Activated CD8-positive, alpha-beta memory T cell treated with anti-CD3 and anti-CD28 coated beads for 48 hours (primary cell): ENCODE data around the gene HACD3.
"Not testable (repeated sequence)": the region's sequence is repeated elsewhere in the genome, so short reads cannot be mapped to it uniquely, and the experiment has no call there.

Experiments used
- DNase-seq, 3 experiments: peaks; one replicate each; pipeline ENCODE4 v3.0.0-alpha.2; 2020; ENCODE audit warnings: low read depth in 2 of 3, low spot score in 2 of 3

HACD3 gene

GRCh38 chr15:65549288-65549687, 19.0 kb downstream of the HACD3 start:
- DNase-seq, result not testable (repeated sequence)

DNA sequence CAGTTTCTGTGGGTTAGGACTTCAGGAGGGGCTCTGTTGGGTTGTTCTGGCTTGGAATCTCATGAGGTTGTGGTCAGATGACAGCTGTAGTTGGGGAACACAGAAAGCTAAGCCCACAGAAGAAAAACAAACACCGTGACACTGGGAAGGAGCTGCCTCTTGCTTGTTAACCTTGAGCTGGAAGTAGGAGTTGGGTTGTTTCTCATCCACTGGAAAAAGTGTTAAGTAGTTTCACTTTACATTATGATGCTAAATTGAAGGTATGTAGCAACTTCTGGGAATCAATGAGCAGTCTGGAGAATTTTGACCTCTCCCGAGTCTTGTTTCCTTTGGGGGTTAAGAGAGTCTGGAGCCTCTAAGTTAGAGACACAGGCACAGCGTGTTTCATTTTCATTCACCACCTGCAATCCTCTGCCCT, 20.4 kb downstream of the HACD3 start:
- no peak for DNase-seq

- no peak for DNase-seq
Measured at GRCh38 chr15:65551183-65551582, 20.9 kb downstream of the HACD3 start.

GRCh38 chr15:65552851-65553250, 22.6 kb downstream of the HACD3 start:
- not testable (repeated sequence) for DNase-seq

DNA sequence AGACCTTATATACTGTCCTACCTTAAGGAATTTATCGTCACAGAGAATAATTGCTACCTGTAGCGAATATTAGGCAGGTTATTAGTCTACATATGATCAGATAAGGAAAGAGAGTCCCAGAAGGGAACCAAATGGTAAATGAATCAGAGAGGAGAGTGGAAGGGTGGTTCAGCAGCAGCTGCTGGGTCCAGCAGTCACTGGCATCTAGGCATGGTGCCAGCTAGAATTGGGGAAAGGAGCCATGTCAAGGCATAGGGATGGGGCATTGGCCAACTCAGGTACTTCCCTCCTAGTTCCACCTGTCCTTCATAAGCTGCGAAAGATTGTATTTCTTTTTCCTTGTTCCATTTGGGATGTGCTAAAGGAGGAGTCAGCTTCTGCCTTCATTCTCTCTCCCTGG, 23.4 kb downstream of the HACD3 start:
- no peak for DNase-seq

DNA sequence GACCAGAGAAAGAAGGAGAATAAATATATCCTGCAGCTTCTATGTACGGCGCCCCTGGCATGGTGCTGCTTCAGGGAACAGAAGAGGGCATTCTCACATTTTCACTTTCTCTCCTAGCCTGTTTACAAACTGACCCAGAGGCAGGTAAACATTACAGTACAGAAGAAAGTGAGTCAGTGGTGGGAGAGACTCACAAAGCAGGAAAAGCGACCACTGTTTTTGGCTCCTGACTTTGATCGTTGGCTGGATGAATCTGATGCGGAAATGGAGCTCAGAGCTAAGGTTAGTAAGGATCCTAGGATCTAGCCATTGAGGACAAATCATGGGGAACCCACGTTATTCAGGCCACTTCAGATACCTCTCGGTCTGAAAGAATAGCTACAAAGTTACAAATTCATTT, 26.4 kb downstream of the HACD3 start:
- DNase-seq, result no peak

DNA sequence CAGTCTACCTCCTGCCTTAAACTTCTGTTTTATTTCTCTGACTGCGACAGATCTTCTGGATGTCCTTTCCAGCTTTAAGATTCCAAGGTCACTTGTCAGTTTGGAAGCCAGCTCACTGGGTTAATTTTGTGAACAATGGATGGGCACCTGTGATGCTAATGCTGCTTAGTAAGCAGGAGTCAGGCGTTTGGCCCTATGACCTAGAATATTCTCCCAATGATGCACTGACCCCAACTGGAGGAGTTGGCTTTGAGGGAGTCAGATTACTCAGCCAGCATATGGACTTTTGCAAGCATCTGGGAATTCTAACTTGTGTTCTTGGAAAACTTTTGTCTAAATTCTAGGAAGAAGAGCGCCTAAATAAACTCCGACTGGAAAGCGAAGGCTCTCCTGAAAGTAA, 28.1 kb downstream of the HACD3 start:
- no peak for DNase-seq

GRCh38 chr15:65558997-65559760, 28.9 kb downstream of the HACD3 start:
- DNase-seq, result no peak

GRCh38 chr15:65559941-65560340, 29.7 kb downstream of the HACD3 start:
- no peak for DNase-seq

GRCh38 chr15:65561934-65562333, 31.7 kb downstream of the HACD3 start:
- DNase-seq, result no peak

GRCh38 chr15:65569728-65570127, 39.5 kb downstream of the HACD3 start:
- no peak for DNase-seq

DNA sequence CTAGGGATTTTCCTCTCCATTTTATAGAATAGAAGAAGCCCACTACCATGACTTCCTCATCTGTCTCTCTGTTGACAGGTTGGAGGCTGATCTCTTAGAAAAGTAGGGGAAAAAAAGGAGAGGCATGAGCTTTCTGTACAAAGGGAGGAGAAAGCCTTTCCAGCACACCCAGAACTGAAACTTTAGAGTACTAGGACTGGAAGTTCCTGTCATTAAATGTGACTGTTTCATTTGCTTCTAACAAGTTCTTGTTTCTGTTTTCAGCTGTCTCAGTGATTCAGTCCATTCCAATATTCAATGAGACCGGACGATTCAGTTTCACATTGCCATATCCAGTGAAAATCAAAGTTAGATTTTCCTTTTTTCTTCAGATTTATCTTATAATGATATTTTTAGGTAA, 41.7 kb downstream of the HACD3 start:
- DNase-seq, result no peak

GRCh38 chr15:65576664-65577063, 46.4 kb downstream of the HACD3 start:
- DNase-seq, result no peak

DNA sequence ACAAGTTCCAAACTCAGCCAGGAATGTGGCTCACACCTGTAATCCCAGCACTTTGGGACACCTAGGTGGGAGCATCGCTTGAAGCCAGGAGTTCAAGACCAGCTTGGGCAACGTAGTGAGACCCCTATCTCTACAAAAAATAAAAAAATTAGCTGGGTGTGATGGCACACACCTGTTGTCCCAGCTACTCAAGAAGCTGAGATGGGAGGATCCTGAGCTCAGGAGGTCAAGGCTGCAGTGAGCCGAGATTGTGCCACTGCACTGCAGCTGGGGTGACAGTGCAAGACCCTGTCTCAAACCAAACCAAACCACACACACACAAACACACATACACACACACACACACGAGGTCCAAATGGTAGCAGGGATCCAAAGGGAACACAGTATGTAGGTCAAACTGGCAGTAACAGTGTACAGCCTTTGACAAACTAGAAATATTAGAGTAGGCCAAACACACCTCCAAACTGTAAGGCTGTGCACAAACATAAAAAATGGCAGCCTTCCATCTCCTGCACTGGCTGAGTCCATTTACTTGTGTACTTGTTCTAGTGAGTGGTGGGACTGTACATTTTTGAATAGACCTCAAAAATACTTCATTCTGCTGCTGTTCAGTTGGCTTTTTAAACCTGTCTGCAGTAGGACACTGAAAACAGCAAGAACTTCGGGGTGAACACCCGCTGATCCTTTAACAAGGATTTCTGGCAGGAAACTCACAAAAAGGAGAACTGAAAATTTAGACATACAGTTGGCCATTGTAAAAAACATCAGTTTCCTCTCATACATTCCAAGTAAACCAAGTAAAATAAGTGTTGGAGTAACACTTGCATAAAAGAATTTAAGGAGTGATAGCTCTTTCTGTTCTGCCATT, 47.1 kb downstream of the HACD3 start:
- no peak for DNase-seq

DNA sequence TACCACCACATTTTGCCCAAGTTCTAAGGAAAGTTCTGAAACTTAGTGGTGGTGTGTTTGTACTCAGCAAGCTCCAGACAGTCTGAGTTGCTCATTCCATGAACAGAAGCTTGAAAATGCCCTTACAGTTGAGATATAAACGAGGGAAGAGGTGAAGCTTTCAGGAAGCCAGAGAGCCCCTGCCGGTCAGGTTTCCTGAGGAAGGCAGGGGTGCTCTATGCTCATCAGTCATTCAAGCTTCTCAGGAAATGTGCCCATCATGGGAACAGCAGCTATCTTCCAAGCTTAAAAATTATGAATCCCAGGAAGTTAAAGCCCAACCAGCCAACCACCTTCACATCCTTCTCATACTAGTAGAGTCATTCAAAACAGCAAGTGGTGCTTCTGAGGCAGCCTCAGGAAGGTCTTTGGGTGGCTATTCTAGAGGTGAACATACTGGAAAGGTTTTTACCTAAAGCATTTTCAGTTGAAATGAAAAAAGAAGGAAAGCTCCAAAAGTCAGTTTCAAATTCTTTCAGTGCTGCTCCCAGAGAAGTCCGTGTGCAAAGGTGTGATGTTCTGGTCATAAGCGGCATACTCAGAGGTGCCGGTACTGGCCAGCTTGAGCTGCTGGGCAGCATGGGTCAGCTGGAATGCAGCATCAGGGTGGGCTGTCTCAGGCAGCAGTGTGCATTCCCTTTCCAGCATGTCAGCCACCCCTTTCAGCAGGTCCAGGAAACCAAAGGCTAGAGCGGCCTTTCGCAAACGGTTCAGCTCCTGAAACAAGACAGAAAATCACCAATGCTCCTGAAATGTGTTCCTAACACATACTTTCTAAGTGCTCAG, 48.9 kb downstream of the HACD3 start:
- DNase-seq, result no peak

DNA sequence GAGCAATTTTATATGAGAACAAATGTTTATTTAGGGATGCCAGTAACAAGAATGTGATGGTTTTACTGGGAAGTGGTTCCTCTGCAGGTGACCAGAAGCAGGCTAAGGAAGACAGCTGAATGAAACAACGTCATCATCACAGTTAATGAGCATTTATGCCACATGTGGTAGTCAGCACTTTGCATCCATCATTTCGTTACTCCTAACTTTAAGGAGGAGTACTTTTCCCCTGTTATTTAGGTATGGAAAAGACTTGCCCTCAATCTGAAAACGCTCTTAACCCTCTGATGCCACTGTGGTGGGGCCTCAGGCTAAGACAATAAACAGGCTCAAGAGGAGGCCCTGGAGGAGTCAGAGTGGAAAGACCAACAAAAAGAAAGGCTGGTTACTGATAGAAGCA, 49.5 kb downstream of the HACD3 start:
- DNase-seq, result no peak

DNA sequence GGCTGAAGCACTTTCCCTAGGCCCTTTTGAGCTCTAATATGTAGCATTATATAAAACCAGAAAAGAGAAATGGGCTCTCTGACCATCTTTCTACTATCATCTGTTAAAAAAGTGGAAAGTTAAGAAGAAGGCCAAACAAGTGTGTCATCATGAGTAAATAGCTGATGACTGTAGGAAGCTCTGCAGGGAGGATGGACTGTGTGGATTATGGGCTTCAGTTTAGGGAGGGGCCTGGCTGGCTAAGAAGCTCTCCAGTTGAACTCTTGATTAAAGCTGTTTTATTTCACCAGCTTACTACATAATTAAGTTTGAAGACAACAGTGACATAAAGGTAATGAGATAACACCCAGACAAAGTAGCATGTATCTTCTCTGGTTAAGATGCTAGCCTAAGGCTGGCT, 50.0 kb downstream of the HACD3 start:
- DNase-seq, result no peak

DNA sequence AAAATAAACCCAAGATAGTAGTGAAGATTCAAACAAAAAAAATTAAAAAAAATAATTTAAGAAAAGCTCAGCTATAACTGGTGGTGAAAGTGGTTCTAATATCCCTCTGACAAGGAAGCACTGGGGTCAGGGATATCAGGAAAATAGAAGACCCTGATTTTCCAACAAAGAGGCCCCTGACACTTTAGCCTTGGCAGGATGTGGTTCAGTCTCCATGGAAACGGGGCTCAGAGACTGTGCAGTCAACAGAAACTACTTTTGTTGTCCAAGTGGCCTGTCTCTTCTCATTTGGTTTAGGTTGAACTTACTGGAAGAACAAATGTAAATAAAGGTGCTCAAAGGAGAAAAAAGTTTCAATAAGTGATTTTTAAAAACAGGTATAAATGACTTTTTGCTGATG, 53.4 kb downstream of the HACD3 start:
- DNase-seq, result no peak

DNA sequence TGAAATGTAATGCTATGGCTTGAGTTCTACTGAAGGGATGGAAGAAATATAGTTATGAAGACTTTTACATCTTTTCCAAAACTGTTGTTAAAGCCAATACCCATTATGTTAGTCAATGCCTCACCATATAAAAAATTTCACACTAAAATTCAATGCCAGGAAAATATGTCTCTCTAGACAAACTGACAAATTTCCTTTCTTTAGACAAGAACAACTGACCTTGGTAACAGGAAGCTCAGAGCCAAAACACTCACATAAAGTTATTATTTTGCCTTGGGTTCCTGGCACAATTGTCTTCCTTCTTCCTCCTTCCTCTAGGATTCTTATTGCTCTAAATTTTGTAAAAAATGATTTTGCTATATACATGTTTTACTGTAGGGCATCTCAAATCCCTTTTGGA, 54.0 kb downstream of the HACD3 start:
- no peak for DNase-seq

DNA sequence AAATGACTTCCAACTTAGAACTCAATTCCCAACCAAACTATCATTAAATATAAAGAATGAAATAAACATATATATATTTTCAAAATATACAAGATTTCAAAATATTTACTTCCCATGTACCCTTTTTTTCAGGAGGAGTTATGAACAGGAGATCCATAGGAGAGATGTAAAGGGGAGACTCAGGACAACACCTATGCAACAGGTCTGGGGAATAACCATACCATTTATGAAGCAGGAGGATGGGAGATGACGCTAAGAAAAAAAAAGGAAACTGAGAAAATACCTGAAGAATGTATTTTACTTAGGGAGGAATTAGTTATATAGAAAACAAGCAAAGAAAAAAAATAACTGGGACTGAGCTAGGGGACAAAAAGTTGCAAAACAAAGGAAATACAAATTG, 56.8 kb downstream of the HACD3 start:
- DNase-seq, result no peak

DNA sequence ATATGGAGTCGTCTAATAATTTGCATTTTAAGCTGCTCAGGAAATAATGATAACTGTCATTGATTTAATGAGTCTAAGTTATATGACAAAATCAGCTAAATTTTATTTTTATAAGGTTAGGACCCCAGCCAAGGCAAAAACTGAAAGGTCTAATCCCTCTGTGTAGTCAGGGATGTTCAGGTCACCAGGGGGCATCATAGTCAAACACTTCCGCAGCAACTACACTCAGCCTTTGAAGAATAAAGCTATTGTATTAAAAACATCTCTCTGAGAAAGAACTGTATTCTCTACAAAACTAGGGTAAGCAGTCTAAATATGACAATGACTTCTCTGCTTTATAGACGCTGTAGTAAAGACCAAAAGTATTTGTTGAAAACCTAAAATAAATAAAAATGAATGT, 65.7 kb downstream of the HACD3 start:
- DNase-seq, result no peak

GRCh38 chr15:65598468-65598867, 68.2 kb downstream of the HACD3 start:
- no peak for DNase-seq
